B cell (primary cell): ENCODE measurements around the gene PHC3. TPM values are rescaled to one million over a fixed set of nuclear protein-coding genes. Genes with fewer than 3 reads are reported as not detected.

Experiments
- ATAC-seq: fragments of 200-7000 bp; cut with Tn5 transposase; one replicate; pipeline ENCODE4 v1.10.0; 2021; ENCODE audit warnings: low read depth, mild to moderate bottlenecking, moderate number of reproducible peaks, moderate library complexity
- CTCF ChIA-PET: fragments of 350-600 bp; sonication (Branson Sonifier 250); formaldehyde crosslinking; loops from one replicate; lab custom pipeline; 2021; ENCODE audit warnings: antibody characterized with exemption, inconsistent platforms; lab: Charles Lee
- POLR2A ChIA-PET: fragments of 350-600 bp; sonication (Branson Sonifier 250); formaldehyde crosslinking; loops from one replicate; lab custom pipeline; 2021; ENCODE audit warnings: antibody characterized with exemption; lab: Charles Lee
- DNase-seq: peaks from one replicate; pipeline ENCODE4 v3.0.0; 2013
- H2AFZ ChIP-seq: 2 replicates; pipeline ENCODE4 v1.6.1; 2012; ENCODE audit warnings: mild to moderate bottlenecking, low read depth, low read length; ENCODE audit not compliant: insufficient read depth, poor library complexity, severe bottlenecking
- H3K27ac ChIP-seq, 2 donors: 1 replicate in 1 of 2; 2 replicates in 1 of 2; pipeline ENCODE4 v1.5.1; 2012 to 2013; ENCODE audit warnings: low read length in 2 of 2, mild to moderate bottlenecking in 2 of 2, moderate library complexity in 1 of 2
- H3K27me3 ChIP-seq, 4 experiments: fragments of 200-600 bp in 1 of 4; sonication (generic) in 1 of 4; replicated peaks in 1 of 4; 1 replicate in 2 of 4; 2 replicates in 2 of 4; pipeline versions ENCODE4 v1.6.1 to v1.7.0; 2013 to 2016; ENCODE audit warnings: low read length in 3 of 4, mild to moderate bottlenecking in 2 of 4, mixed read lengths in 1 of 4, moderate library complexity in 1 of 4; ENCODE audit not compliant: insufficient read depth in 4 of 4, control insufficient read depth in 3 of 4; ENCODE audit errors: control extremely low read depth in 1 of 4
- H3K36me3 ChIP-seq, 2 experiments: replicated peaks in 1 of 2; 1 replicate in 1 of 2; 2 replicates in 1 of 2; pipeline versions ENCODE4 v1.6.1 to v1.7.1; 2013; ENCODE audit warnings: low read length in 1 of 2; ENCODE audit not compliant: insufficient read depth in 2 of 2, control insufficient read depth in 1 of 2; ENCODE audit errors: control extremely low read depth in 1 of 2, extremely low read depth in 1 of 2
- H3K4me1 ChIP-seq, 2 donors: fragments of 200-600 bp in 1 of 2; sonication (generic) in 1 of 2; 1 replicate in 1 of 2; 2 replicates in 1 of 2; pipeline versions ENCODE4 v1.5.1 to v1.6.1; 2013 to 2017; ENCODE audit warnings: low read length in 2 of 2; ENCODE audit not compliant: control insufficient read depth in 2 of 2, insufficient read depth in 2 of 2
- H3K4me2 ChIP-seq: replicated peaks from 2 replicates; pipeline ENCODE3; 2012; ENCODE audit warnings: mild to moderate bottlenecking, low read depth, low read length; ENCODE audit not compliant: poor library complexity, severe bottlenecking
- H3K4me3 ChIP-seq, 5 experiments: fragments of 200-600 bp in 1 of 5; sonication (generic) in 1 of 5; 1 replicate in 3 of 5; 2 replicates in 2 of 5; pipeline versions ENCODE4 v1.5.1 to v1.7.0; 2011 to 2016; ENCODE audit warnings: low read length in 4 of 5, mild to moderate bottlenecking in 4 of 5, low read depth in 2 of 5, control low read depth in 1 of 5, moderate library complexity in 1 of 5; ENCODE audit not compliant: insufficient read depth in 1 of 5; ENCODE audit errors: control extremely low read depth in 1 of 5, extremely low read depth in 1 of 5
- H3K79me2 ChIP-seq: fragments of 200-600 bp; sonication (generic); one replicate; pipeline ENCODE4 v1.6.0; 2016; ENCODE audit warnings: low read length; ENCODE audit not compliant: control insufficient read depth, insufficient read depth
- H3K9ac ChIP-seq: fragments of 200-600 bp; sonication (generic); 2 replicates; pipeline ENCODE4 v1.6.1; 2017; ENCODE audit warnings: mild to moderate bottlenecking, low read length, moderate library complexity
- H3K9me3 ChIP-seq, 3 donors: one replicate each; pipeline versions ENCODE4 v1.6.1 to v1.7.1; 2013; ENCODE audit warnings: low read length in 2 of 3; ENCODE audit not compliant: control insufficient read depth in 2 of 3, insufficient read depth in 1 of 3; ENCODE audit errors: control extremely low read depth in 1 of 3
- H4K20me1 ChIP-seq: 2 replicates; pipeline ENCODE4 v1.6.0; 2012; ENCODE audit warnings: mild to moderate bottlenecking, low read length; ENCODE audit not compliant: insufficient read depth, control insufficient read depth, poor library complexity, severe bottlenecking
- H3K27ac Mint-ChIP-seq: one replicate; pipeline ENCODE4 v1.8.0; 2021; ENCODE audit warnings: mixed read lengths
- H3K27me3 Mint-ChIP-seq: one replicate; pipeline ENCODE4 v1.8.0; 2021; ENCODE audit warnings: mixed read lengths
- H3K4me1 Mint-ChIP-seq: one replicate; pipeline ENCODE4 v1.8.0; 2021; ENCODE audit warnings: mixed read lengths
- H3K4me3 Mint-ChIP-seq: one replicate; pipeline ENCODE4 v1.8.0; 2021; ENCODE audit warnings: mixed read lengths
- H3K9me3 Mint-ChIP-seq: one replicate; pipeline ENCODE4 v1.8.0; 2022; ENCODE audit warnings: mixed read lengths; ENCODE audit not compliant: insufficient read depth
- EZH2 ChIP-seq: IDR thresholded peaks from 2 replicates; pipeline ENCODE4 v1.6.1; 2012; ENCODE audit warnings: borderline replicate concordance, low read depth, mild to moderate bottlenecking, moderate library complexity, low read length; ENCODE audit not compliant: insufficient read depth, poor library complexity, severe bottlenecking
- WGBS: methylation state at CpG from one replicate; pipeline ENCODE4 v1.1.5; 2013; ENCODE audit warnings: missing lambda C conversion rate; ENCODE audit not compliant: insufficient coverage; 5-methylcytosine and 5-hydroxymethylcytosine counted together
- intact Hi-C: fragments of 100-400 bp; cut with micrococcal nuclease; formaldehyde crosslinking; loops from one replicate; pipeline ENCODE4 v1.10.0; 2022
- polyA plus RNA-seq: library from polyadenylated mRNA; depleted of rRNA; stranded (reverse); fragments of >200 nt; gene quantifications from 2 replicates; pipeline ENCODE4 v1.2.3, GENCODE V29; 2012
- total RNA-seq, 2 donors: library from RNA; stranded (reverse); fragments of 120-200 nt in 1 of 2; gene quantifications; 1 replicate in 1 of 2; 2 replicates in 1 of 2; pipeline versions ENCODE4 v1.2.3 to v1.2.4, GENCODE V29; 2013 to 2022
- TF ChIP-seq, protein P1 (sequence below): fragments of 200-600 bp; IDR thresholded peaks from one replicate; pipeline ENCODE4 v1.8.0; 2022; ENCODE audit warnings: antibody characterized with exemption, mild to moderate bottlenecking

The PHC3 gene
- total and polyA plus RNA-seq, 2 donors (not counting 1 experiment from before 2014, with no cell fraction given), result 51.8 to 159 TPM

- Histone ChIP-seq H3K9me3 (no peaks in the 10 kb centered on the region), H3K4me3 (no peak overlapping the region), H2AFZ (no peak overlapping the region), H3K27ac (no peak overlapping the region), H3K9ac (no peak overlapping the region), H3K27me3 (no peaks in the 10 kb centered on the region), H4K20me1 (no peaks in the 10 kb centered on the region), H3K36me3 (no peaks in the 10 kb centered on the region), H3K4me1 (peaks cover 10 to 16% of the 10 kb centered on the region in 2 donors), H3K79me2 (peaks cover 95% of the 10 kb centered on the region), H3K4me2 (no peak overlapping the region)
- no peak overlapping the region for H3K27ac Mint-ChIP-seq
- no peak for ATAC-seq
- H3K4me1 Mint-ChIP-seq, result peaks cover 30% of the 10 kb centered on the region
- TF ChIP-seq, protein P1, sequence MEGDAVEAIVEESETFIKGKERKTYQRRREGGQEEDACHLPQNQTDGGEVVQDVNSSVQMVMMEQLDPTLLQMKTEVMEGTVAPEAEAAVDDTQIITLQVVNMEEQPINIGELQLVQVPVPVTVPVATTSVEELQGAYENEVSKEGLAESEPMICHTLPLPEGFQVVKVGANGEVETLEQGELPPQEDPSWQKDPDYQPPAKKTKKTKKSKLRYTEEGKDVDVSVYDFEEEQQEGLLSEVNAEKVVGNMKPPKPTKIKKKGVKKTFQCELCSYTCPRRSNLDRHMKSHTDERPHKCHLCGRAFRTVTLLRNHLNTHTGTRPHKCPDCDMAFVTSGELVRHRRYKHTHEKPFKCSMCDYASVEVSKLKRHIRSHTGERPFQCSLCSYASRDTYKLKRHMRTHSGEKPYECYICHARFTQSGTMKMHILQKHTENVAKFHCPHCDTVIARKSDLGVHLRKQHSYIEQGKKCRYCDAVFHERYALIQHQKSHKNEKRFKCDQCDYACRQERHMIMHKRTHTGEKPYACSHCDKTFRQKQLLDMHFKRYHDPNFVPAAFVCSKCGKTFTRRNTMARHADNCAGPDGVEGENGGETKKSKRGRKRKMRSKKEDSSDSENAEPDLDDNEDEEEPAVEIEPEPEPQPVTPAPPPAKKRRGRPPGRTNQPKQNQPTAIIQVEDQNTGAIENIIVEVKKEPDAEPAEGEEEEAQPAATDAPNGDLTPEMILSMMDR, result no peak
- TF ChIP-seq EZH2, result no peak
- POLR2A ChIA-PET, result no interaction called here
- no peak for DNase-seq
- CTCF ChIA-PET, result interaction anchor here (1.2 to 3.9 kb wide), 3 partner anchors 9 to 32 kb away, joined by 3 to 30 read pairs (median 8); no protein-coding TSS in a partner anchor
- no peaks in the 10 kb centered on the region for H3K27me3 Mint-ChIP-seq
- H3K9me3 Mint-ChIP-seq, result no peaks in the 10 kb centered on the region
- intact Hi-C loops, result no loop called here
- no peak overlapping the region for H3K4me3 Mint-ChIP-seq
Measured at GRCh38 chr3:170052398-170052797, 129.1 kb downstream of the PHC3 start.

DNA sequence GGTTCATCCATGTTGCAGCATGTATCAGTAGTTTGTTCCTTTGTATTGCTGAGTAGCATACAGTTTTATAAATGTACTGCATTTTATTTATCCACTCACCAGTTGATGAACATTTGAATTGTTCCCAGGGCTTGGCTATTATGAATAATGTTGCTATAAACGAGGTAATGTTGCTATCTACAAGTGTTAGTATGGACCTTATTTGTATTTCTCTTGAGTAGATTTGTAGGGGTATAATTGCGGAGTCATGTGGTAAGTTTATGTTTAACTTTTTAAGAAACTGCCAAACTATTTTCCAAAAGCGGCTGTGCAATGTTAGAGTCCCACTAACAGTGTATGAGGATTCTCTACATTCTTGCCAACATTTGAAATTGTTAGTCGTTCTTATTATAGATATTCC lies 130.8 kb downstream of the PHC3 start:
- ChIA-PET POLR2A (no interaction called here), CTCF (no interaction called here)
- Mint-ChIP-seq H3K9me3 (no peaks in the 10 kb centered on the region), H3K27ac (no peak overlapping the region), H3K4me3 (no peak overlapping the region), H3K27me3 (no peaks in the 10 kb centered on the region), H3K4me1 (peaks cover 28% of the 10 kb centered on the region)
- peaks cover 7 to 15% of the 10 kb centered on the region in 2 donors for H3K4me1 ChIP-seq
- WGBS, result no CpG with 5 or more reads among the region's 4 CpGs
- no peaks in the 10 kb centered on the region for H3K9me3 ChIP-seq
- H3K79me2 ChIP-seq, result peaks cover 97% of the 10 kb centered on the region
- no peaks in the 10 kb centered on the region for H3K27me3 ChIP-seq
- no peak overlapping the region for H3K4me3 ChIP-seq
- no peak overlapping the region for H2AFZ ChIP-seq
- no peak for TF ChIP-seq EZH2
- TF ChIP-seq, protein P1, result no peak
- no peaks in the 10 kb centered on the region for H4K20me1 ChIP-seq
- DNase-seq, result no peak
- H3K9ac ChIP-seq, result no peak overlapping the region
- intact Hi-C loops, result no loop called here
- ATAC-seq, result no peak
- no peak overlapping the region for H3K4me2 ChIP-seq
- H3K27ac ChIP-seq, result no peak overlapping the region
- no peaks in the 10 kb centered on the region for H3K36me3 ChIP-seq
